Medulla oblongata (tissue), 1 donor: Measurements from ENCODE around the gene BNC2.
"Not testable (repeated sequence)": the region's sequence is repeated elsewhere in the genome, so short reads cannot be mapped to it uniquely, and the experiment has no call there.

Experiments used
- DNase-seq: peaks from one replicate; pipeline ENCODE4 v3.0.0-alpha.2; 2015; ENCODE audit errors: extremely low spot score

Gene BNC2

GRCh38 chr9:16455842-16456241 lies 414.6 kb downstream of the BNC2 start:
- DNase-seq, result no peak

DNA sequence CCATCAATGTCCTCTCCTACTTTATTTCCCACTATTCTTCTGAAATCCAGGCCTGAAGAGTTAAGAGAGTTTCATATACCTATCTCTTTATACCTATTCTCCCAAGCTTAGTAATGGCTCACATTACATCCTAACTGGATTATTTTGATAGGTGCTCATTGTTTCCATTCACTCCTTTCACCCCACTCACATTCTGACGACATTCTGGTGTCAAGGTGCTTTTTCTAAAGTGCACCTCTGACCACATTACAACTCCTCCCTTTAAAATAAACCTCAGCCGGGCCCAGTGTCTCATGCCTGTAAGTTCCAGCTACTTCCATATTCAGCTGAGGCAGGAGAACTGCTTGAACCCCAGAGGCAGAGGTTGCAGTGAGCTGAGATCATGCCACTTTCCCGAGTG lies 417.1 kb downstream of the BNC2 start:
- DNase-seq, result no peak

- DNase-seq, result no peak
These were observed 419.9 kb downstream of the BNC2 start for GRCh38 chr9:16450578-16450977.

DNA sequence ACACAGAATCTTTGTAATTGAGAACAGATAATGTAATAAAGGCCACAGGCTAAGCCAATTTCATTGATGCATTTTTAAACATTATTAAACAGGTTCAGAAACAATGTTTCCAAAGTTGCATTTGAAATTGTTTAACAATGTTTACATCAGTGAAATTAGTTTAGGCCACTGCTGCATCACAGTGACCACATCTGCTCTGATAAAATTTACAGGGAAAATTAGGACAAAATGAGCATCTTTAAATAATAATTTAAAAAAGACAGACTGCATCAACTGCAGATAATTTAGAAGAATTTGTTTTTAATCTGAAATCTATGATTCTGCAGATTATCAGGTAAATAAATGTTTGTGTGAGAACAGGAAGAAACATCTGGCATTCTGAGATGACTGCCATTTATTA lies 420.4 kb downstream of the BNC2 start:
- DNase-seq, result no peak

DNA sequence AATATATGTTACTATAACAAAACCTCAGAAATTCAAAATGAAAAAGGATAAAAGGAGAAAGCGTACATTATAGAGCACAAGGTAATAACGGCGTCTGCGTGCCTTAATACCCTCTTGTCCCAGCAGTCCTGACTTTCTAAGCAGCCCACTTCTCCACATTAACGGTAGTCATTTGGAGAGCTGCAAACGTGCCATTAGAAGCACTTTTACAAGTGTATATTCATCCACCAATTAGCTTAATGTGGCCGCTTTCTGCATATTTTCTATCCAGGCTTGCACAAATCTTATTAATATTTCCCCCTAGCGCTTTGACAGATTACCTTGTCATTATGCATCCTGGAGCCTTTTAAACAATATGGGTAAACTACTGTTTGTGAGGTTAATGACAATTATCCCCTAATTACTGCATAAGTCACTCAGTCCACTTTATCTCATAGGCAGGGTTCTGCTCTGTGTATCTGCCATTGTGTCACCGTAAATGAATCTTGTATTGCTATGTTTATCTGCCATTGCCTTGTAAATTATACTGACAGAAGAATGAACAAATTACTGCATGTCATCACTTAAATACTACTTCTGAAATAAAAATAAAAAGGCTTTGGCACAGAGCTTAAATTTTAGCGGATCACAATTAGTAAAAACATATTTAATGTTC lies 421.3 kb downstream of the BNC2 start:
- no peak for DNase-seq

DNA sequence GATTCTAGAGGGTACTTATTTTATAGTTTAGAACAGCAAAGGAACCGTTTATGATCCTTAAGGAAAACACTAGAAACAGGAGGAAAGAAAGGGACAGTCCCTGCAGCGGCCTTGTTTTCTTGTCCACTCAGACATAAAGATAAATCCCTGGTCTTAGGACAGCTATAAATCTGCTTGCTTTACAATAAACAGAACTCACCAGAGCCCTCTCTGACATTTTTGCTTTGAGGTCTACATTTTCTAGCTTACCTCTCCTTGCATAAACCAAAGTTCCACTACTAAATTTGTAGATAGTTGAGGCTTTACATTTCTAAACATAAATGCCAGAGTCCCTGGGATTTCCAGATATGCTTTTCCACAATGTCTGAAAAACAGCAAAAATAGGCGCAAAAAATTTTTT lies 422.5 kb downstream of the BNC2 start:
- no peak for DNase-seq

GRCh38 chr9:16446636-16447035 lies 423.8 kb downstream of the BNC2 start:
- DNase-seq, result no peak

GRCh38 chr9:16445141-16445920 lies 425.1 kb downstream of the BNC2 start:
- DNase-seq, result peak; percentile 21

DNA sequence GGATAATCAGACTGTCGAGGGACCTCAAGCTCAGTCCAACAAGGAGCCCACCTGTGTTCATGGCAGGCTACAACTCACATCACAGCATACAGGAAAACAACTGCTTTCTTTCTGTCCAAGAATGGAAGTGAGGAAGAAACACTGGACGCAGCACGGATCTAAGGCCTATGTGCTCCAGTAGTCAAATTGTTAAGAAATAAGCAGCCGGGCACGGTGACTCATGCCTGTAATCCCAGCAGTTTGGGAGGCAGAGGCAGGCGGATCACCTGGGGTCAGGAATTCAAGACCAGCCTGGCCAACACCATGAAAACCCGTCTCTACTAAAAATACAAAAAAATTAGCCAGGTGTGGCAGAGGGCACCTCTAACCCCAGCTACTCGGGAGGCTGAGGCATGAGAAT lies 427.8 kb downstream of the BNC2 start:
- no peak for DNase-seq

DNA sequence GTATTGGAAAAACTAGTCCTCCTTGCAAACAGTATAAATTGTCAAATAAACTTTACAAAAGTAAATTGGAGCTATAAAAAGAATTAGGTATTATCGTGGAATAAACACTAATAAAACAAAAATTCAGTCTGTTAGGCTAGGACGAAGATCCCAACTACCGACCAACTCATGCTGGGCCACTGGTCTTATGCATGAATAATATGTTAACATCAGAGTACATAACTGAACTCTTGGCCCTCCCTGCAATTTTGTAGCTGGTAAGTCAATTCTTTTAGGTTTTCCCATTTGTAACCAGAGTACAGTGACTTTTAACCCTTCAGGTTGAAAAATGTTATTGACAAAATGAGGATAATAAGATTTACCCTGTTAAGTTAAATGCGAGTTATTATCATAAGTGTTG lies 428.7 kb downstream of the BNC2 start:
- no peak for DNase-seq

DNA sequence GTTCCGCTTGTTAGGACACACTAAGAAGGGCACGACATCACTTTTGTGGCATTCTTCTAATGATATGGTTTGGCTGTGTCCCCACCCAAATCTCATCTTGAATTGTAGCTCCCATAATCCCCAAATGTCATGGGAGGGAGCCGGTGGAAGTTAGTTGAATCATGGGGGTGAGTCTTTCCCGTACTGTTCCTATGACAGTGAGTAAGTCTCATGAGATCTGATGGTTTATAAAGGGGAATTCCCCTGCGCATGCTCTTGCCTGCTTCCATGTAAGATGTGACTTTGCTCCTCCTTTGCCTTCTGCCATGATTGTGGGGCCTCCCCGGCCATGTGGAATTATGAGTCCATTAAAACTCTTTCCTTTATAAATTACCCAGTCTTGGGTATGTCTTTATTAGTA lies 431.6 kb downstream of the BNC2 start:
- not testable (repeated sequence) for DNase-seq

DNA sequence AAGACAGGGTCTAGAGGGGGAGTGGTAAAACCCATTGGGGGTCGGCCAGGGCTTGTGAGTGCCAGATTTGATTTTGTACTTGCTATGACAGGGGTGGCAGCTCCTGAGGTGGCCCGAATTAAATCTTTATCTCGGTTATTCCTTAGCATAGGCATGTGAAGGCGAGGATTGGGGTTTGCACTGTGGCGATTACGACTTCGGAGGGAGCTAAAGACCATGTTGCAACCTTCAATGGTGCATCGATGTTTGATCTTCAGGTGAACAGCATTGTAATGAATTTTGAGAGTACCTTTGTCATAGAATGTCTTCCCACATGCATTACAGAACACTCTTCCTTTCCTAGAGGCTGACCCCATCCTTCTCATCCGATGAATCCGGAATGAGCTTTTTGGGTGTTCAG lies 433.9 kb downstream of the BNC2 start:
- no peak for DNase-seq

- DNase-seq, result no peak
These were observed 435.9 kb downstream of the BNC2 start for GRCh38 chr9:16434526-16434925.

GRCh38 chr9:16433494-16433893 lies 437.0 kb downstream of the BNC2 start:
- no peak for DNase-seq

DNA sequence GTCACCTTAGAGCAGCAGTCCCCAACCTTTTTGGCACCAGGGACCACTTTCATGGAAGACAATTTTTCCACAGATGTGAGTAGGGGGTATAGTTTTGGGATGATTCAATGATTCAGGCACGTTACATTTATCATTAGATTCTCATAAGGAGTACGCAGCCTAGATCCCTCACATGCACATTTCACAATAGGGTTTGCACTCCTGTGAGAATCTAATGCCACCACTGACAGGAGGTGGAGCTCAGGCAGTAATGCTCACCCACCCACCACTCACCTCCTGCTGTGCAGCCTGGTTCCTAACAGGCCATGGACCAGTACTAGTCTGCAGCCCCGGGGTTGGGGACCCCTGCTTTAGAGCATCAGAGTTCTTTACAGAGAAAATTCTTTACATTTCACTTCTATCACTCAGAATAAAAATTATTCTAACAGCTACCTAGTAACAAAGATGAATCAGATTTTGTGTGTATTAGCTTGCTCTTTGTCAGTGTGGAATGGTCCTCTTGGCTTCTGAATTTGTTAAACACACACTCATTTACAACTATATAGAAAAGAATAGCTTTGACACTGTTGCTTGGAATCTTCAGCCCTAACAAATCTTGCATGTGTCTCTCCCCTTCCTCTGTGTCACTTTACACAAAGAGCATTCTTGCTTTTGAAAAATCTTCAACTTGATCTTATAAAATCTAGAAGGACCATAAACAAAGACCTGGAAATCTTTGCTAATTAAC lies 438.6 kb downstream of the BNC2 start:
- no peak for DNase-seq

- DNase-seq, result no peak
These were observed 440.8 kb downstream of the BNC2 start for GRCh38 chr9:16429671-16430070.

DNA sequence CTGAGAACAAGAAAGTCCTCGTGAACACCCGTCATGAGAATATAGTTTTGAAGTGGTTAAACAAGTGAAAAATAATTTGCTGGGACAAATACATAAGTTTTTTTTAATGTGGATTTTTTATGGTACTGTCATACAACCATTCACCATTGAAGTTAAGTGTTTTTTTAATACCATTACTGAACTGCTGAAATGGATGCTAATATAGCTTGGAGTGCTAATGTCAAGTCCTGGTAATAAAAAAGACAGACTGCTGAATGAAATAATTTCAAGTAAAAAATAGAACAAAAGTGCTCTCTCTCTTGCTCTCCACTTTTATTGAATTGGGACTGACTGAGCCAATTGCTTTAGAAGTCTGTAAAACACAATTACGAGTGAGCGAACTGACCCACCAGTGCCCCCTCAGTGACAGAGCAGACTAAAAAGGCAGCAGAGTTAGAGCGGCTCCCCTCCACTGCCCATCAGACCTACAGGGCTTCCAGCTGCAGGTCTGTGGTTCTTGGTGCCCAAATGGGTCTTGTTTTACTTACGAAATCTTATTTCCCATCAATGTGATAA lies 442.5 kb downstream of the BNC2 start:
- DNase-seq, result no peak

DNA sequence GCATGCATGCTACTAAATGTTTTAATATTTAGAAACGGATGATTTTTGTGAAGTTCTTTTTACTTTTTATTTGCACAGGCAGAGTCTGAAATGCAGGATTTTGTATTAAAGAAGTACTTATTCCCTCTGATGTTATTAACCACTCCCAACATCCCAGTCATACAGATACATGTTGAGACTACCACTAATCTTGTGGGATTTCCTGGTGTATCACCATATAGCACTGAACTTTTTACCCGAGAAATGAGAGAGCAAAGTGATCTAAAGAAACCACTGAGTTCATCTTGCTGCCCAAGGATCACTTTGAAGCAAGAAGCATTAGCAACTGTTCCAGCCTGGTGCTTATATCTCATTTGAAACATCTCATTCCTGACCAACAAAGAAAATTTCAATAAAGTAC lies 443.8 kb downstream of the BNC2 start:
- DNase-seq, result no peak

DNA sequence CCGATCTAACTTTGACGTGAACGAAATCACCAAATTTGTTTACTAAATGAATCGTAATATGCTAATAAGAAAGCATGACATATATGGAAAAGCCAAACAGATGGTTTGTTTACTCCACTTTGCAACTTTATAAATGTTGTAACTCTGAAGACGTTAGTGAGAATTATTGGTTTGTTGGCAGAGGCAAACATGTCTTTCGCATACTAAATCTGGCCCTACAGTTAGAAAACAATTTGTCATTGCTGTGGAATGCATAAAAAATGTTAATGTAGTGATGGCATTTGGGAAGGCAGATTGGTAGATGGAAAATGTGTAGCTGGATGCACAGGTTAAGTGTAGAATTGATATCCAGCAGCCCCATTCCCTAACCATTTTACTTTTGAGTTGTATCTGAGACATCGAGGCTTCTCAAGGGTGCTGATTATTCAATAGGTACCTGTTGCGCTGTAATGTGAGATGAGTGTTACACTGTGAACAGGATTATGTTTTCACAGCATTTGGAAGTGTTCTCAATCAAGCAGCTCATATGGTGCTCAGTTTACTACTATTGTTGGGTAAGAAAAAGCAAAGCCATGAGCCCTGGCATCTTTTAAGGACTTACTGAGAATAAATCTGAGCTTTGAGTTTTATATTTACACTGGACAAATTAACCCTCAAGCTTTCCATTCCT lies 444.8 kb downstream of the BNC2 start:
- DNase-seq, result no peak

DNA sequence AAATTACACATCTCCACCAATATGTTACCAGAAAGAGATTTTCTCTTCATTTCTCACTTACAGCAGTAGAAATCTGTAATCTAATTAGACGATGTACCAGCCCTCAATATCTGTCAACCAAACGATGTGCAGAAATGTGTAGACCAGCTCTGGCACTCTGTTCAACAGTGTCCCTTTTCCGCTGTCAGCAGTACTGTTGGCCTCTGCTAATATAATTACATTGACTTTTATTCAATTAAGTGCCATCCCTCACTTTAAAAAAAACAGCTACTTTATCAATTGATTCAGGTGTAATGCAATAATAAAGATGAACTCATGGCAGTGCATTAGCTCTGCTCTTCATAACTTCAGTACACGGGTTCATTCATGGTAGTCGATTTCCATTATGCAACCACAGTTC lies 448.4 kb downstream of the BNC2 start:
- DNase-seq, result no peak

DNA sequence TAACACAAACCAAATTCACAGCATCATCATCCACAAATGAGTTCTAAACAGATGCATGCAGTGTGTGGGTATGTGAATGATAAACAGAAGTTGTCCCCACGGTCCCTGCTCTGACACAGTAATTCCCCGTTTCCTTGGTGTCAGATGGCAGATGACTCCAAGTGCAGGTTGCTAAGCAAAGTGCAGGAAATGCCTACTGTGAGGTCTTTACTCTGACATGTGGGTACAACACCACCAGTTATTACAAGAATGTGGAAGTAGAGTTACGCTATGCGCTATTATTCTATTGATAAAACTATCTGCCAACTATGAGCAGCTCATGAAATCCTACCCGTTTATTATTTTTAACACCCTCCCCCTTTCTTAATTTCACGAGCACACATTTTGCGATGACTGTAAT lies 448.9 kb downstream of the BNC2 start:
- DNase-seq, result no peak

DNA sequence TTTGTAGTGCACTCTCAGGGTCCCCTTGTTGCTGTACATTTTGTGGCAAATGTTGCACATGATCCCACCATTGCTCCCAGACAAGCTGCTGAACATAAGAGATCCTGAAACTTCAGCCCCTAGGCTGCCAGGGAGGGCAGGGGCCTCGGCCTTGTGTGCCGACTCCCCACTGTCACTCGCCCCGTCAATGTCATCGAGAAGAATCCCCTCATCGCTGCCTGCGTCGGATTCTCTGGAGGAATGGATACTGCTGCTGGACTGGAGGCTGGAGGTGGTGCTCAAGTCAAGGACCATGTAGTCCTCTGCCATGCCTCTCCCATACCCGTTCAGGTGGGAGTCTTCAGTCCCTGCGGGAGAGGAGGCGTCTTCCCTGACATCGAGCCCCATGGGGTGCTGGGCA lies 451.3 kb downstream of the BNC2 start:
- no peak for DNase-seq
